Vagina (tissue), 2 donors: ENCODE data around the gene KAT7. TPM values are rescaled to one million over a fixed set of nuclear protein-coding genes. Genes with fewer than 3 reads are reported as not detected.
A peak's percentile ranks its signal among the peaks of the same experiment; 100 is the strongest.

Experiments used
- DNase-seq, 2 donors: peaks; one replicate each; pipeline ENCODE4 v3.0.0-alpha.2; 2017; ENCODE audit errors: extremely low spot score in 2 of 2
- H3K27ac ChIP-seq: fragments of 200-600 bp; sonication (generic); one replicate; pipeline ENCODE4 v1.5.1; 2019
- H3K27me3 ChIP-seq: fragments of 200-600 bp; sonication (generic); one replicate; pipeline ENCODE4 v1.5.1; 2019
- H3K36me3 ChIP-seq, 2 donors: fragments of 200-600 bp; sonication (generic); one replicate each; pipeline ENCODE4 v1.5.1; 2017 to 2019
- H3K4me1 ChIP-seq: fragments of 200-600 bp; sonication (generic); one replicate; pipeline ENCODE4 v1.5.1; 2019
- H3K4me3 ChIP-seq, 2 donors: fragments of 200-600 bp; sonication (generic); 1 replicate in 1 of 2; 2 replicates in 1 of 2; pipeline ENCODE4 v1.5.1; 2016 to 2019
- H3K9me3 ChIP-seq: fragments of 200-600 bp; sonication (generic); one replicate; pipeline ENCODE4 v1.5.1; 2019
- POLR2A ChIP-seq, 2 donors: fragments of 450-650 bp; IDR thresholded peaks; one replicate each; pipeline ENCODE4 v1.6.1; 2017; ENCODE audit warnings: antibody characterized with exemption in 2 of 2, mild to moderate bottlenecking in 2 of 2, moderate library complexity in 2 of 2
- POLR2AphosphoS5 ChIP-seq, 2 donors: sonication (generic); formaldehyde crosslinking; IDR thresholded peaks; one replicate each; pipeline ENCODE4 v1.9.0; 2017; ENCODE audit warnings: antibody characterized with exemption in 2 of 2, mild to moderate bottlenecking in 2 of 2, low read depth in 1 of 2; ENCODE audit not compliant: insufficient read depth in 1 of 2
- intact Hi-C: fragments of 100-400 bp; cut with DNase I; formaldehyde crosslinking; loops from one replicate; pipeline ENCODE4 v1.15.1; 2023
- total RNA-seq: library from RNA; depleted of rRNA; stranded (reverse); fragments of >200 nt; gene quantifications from one replicate; pipeline ENCODE4 v1.2.3, GENCODE V29; 2016
- TF ChIP-seq, protein P1 (sequence below), 3 experiments: fragments of 450-650 bp in 2 of 3; fragments of 200-600 bp in 1 of 3; sonication (generic) in 1 of 3; IDR thresholded peaks; one replicate each; pipeline ENCODE4 v1.5.1; 2017 to 2019; ENCODE audit warnings: antibody characterized with exemption in 3 of 3, mild to moderate bottlenecking in 2 of 3, moderate library complexity in 2 of 3

KAT7 gene
- total RNA-seq, 1 donor from 2014 or later, result 36.1 TPM

DNA sequence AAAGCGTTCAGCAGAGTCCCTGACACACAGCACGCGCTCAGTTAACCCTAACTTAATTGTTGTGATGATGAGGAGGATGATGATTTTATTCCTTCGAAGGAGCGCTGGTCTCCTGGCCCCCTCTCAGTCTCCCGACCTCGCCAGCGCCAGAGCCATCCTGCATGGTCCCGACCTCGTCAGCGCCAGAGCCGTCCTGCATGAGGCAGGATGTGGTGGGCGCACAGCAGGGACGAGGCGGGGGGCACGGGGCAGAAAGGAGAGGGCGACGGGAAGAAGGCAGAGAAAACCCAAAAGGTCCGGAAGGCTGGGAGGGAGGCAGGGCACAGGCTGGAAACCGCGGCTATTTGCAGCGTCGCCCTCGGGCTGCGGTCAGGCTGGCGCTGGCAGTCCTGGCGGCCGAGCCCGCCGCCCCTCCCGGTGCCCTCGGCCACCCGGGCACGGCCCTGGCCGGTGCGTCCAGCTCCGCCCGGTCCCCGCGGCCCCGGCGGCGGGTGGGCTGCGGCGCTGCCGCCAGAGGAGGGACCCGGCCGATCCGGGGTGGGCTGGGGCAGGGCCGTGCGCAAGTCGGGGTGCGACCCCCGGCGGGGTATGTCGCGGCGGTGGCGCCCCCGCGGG, 62.4 kb downstream of the KAT7 start:
- DNase-seq, result no peak
- Histone ChIP-seq H3K4me3 (peak overlapping the region; percentile 61 to 89), H3K36me3 (peaks cover 0 to 5% of the 10 kb centered on the region in 2 donors), H3K4me1 (peaks cover 13% of the 10 kb centered on the region), H3K9me3 (no peaks in the 10 kb centered on the region), H3K27ac (peak overlapping the region; percentile 56), H3K27me3 (no peaks in the 10 kb centered on the region)
- intact Hi-C loops, result loop anchor here (10.0 kb wide), 2 partner anchors 146 to 276 kb away; partner anchors contain the start of genes NXPH3 and SLC35B1
- TF ChIP-seq POLR2AphosphoS5 (IDR thresholded peaks at IDR 0.05; ENCODE audit: insufficient read depth in 1 of 2, low read depth in 1 of 2) (no peak), POLR2A (IDR thresholded peaks at IDR 0.05) (no peak)
- TF ChIP-seq, protein P1, sequence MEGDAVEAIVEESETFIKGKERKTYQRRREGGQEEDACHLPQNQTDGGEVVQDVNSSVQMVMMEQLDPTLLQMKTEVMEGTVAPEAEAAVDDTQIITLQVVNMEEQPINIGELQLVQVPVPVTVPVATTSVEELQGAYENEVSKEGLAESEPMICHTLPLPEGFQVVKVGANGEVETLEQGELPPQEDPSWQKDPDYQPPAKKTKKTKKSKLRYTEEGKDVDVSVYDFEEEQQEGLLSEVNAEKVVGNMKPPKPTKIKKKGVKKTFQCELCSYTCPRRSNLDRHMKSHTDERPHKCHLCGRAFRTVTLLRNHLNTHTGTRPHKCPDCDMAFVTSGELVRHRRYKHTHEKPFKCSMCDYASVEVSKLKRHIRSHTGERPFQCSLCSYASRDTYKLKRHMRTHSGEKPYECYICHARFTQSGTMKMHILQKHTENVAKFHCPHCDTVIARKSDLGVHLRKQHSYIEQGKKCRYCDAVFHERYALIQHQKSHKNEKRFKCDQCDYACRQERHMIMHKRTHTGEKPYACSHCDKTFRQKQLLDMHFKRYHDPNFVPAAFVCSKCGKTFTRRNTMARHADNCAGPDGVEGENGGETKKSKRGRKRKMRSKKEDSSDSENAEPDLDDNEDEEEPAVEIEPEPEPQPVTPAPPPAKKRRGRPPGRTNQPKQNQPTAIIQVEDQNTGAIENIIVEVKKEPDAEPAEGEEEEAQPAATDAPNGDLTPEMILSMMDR (IDR thresholded peaks at IDR 0.05), result no peak

DNA sequence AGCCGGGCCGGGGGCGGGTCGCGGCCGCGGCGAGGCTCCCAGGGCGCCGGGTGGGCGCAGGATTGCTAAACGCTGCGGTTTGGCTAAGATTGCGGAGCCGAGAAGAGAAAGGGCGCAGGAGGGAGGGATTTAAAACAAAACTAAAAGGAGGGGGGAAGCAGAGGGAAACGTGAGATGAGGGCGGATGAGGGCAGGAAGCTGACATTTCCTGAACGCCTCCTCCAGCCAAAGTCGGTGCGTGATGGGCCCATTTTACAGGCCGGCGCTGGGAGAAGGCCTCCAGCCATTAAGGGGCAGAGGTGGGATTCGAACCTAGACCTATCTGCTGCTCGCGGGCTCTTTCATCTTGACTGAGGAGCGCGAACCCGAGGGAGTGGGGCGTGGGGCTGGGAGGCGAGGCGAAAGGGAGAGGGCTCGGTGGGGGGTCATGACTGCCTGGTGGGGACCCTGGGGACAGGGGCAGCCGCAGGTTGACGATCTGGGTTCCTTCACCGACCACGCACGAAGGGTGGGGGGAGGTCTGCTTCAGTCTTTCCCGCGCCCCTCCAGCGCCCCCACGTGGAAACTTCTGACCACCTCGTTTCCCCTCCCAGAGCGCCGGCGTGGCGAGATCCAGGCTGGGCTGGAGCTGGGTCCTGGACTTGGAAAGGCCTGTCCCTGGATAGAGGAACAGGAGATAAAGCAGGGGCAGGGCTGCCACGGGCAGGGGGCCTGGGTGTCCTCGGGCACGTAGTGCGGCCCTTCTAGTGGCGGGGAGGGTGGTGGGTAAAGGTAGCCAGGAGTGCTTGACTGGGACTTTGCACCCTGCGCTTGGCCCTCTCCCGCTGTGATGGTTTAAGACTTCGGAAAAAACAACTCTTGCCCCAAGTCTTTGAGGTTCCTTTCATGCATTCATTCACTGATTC, 63.2 kb downstream of the KAT7 start:
- no peak for DNase-seq
- H3K27ac ChIP-seq, result peak overlapping the region; percentile 56
- H3K36me3 ChIP-seq, result no peaks in the 10 kb centered on the region
- no peaks in the 10 kb centered on the region for H3K27me3 ChIP-seq
- no peaks in the 10 kb centered on the region for H3K9me3 ChIP-seq
- intact Hi-C loops, result loop anchor here (10.0 kb wide), 2 partner anchors 147 to 277 kb away; partner anchors contain the start of genes NXPH3 and SLC35B1
- peak overlapping the region; percentile 61 to 89 for H3K4me3 ChIP-seq
- TF ChIP-seq POLR2A (IDR thresholded peaks at IDR 0.05) (no peak), POLR2AphosphoS5 (IDR thresholded peaks at IDR 0.05; ENCODE audit: insufficient read depth in 1 of 2, low read depth in 1 of 2) (peak in 1 of 2 donors; percentile 34)
- TF ChIP-seq, protein P1 (IDR thresholded peaks at IDR 0.05), result peak; percentile 44 to 71 (median 60)
- peaks cover 13% of the 10 kb centered on the region for H3K4me1 ChIP-seq

DNA sequence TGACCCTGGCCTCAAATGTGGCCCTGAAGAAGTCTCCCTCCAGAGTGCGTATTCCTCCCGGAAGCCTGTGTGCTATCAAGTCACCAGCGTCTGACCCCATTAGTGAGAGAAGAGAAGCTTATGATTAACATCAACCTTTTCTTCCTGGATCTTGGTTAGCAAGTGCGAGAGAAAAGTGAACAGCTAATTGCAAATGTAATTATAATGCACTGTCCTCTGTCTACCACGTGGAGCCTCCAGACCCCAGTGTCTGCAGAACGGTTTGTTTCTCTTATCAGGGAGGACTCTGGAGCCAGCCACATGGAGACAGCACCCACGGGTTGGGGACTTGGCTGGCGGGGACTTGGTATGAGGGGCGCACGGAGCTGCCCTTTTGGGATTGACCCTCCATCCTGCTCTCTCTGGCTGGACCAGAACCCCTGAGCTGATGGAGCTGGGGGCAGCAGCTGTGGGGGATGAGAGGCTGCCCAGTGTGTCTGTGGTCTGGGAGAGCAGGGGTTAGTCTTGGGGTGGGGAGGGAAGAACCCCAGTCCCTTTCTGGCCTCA, 65.1 kb downstream of the KAT7 start:
- DNase-seq, result no peak
- no peaks in the 10 kb centered on the region for H3K9me3 ChIP-seq
- intact Hi-C loops, result loop anchor here (10.0 kb wide), 2 partner anchors 149 to 279 kb away; partner anchors contain the start of genes NXPH3 and SLC35B1

DNA sequence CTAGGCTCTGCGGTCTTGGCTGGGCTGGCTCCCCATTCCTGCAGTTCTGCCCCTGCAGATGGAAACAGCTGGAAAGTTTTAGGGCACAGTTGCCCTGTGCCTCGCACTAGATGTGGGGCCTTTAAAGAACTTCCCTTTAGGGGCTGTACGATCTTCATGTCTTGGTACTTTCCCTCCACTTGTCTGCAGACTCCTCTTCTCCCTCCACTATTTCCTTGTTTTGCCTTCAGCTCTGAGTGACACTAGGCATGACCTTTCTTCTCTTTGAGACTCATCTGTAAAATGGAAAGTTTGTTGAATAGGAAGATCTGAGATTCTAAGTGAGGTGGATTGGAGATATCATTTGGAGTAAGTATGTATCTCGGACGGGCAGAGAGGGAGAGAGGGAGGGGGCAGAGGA, 65.6 kb downstream of the KAT7 start:
- Histone ChIP-seq H3K36me3 (no peaks in the 10 kb centered on the region), H3K4me1 (peaks cover 13% of the 10 kb centered on the region), H3K4me3 (no peak overlapping the region), H3K27me3 (no peaks in the 10 kb centered on the region), H3K9me3 (no peaks in the 10 kb centered on the region), H3K27ac (no peak overlapping the region)
- intact Hi-C loops, result loop anchor here (10.0 kb wide), 2 partner anchors 149 to 279 kb away; partner anchors contain the start of genes NXPH3 and SLC35B1
- TF ChIP-seq, protein P1 (IDR thresholded peaks at IDR 0.05), result no peak
- TF ChIP-seq POLR2AphosphoS5 (IDR thresholded peaks at IDR 0.05; ENCODE audit: insufficient read depth in 1 of 2, low read depth in 1 of 2), result no peak
- TF ChIP-seq POLR2A (IDR thresholded peaks at IDR 0.05), result no peak
- no peak for DNase-seq

More for the DNA sequence above, 65.1 kb downstream of the KAT7 start:
- Histone ChIP-seq H3K4me1 (peaks cover 13% of the 10 kb centered on the region), H3K36me3 (no peaks in the 10 kb centered on the region), H3K27ac (no peak overlapping the region), H3K4me3 (no peak overlapping the region), H3K27me3 (no peaks in the 10 kb centered on the region)
- TF ChIP-seq, protein P1 (IDR thresholded peaks at IDR 0.05), result no peak
- no peak for TF ChIP-seq POLR2A (IDR thresholded peaks at IDR 0.05)
- TF ChIP-seq POLR2AphosphoS5 (IDR thresholded peaks at IDR 0.05; ENCODE audit: insufficient read depth in 1 of 2, low read depth in 1 of 2), result no peak
